Smooth muscle cell of bladder (primary cell): Measurements from ENCODE around the gene SS18L1. TPM values are rescaled to one million over a fixed set of nuclear protein-coding genes. Genes with fewer than 3 reads are reported as not detected.

Source experiments
- total RNA-seq: library from RNA; depleted of rRNA; stranded (reverse); fragments of >200 nt; gene quantifications from 2 replicates; pipeline ENCODE4 v1.2.3, GENCODE V29; 2014

The SS18L1 gene, protein sequence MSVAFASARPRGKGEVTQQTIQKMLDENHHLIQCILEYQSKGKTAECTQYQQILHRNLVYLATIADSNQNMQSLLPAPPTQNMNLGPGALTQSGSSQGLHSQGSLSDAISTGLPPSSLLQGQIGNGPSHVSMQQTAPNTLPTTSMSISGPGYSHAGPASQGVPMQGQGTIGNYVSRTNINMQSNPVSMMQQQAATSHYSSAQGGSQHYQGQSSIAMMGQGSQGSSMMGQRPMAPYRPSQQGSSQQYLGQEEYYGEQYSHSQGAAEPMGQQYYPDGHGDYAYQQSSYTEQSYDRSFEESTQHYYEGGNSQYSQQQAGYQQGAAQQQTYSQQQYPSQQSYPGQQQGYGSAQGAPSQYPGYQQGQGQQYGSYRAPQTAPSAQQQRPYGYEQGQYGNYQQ
- 6.4 and 10.4 TPM in 2 replicates for total RNA-seq

DNA sequence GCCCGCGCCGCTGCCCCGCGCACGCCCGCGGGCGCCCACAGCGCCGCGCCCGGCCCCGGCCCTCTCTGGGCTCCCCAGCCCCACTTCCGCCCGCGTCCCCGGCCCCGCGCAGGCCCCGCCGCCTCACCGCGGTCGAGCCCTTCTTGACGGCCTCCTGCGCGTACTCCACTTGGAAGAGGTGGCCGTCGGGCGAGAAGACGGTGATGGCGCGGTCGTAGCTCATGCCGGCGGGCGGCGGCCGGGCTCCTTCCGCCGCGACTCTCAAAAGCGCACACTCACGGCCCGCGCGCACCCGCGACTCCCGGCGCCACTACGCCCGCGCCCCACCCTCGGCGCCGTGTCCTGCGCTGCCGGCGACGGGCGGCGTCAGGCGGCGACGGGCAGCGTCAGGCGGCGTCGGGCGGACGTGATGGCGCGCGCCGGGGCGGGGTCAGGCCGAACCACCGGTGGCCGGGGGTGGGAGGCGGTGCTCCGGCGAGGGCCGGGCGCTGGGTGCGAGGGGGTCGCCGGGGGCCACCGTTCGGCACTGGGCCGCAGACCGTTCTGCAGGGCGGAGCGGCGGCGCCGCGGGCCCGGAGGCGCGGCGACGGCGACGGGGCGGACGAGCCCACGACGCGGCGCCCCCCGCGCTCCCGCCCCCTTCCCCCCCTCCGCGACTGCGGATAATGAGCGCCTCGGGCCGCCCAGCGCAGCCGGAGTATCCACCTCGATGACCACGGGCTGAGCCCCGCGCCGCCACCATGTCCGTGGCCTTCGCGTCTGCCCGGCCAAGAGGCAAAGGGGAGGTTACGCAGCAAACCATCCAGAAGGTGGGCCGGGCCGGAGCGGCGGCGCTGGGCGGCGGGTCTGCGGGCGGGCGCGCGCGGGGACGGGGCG is at the start of gene SS18L1, which contains the start of gene PSMA7:
Gene SS18L1, plus strand, starts transcription at position 689 of the 876 bp plus-strand sequence. Its CDS starts 52 bp downstream, at position 741.
Gene PSMA7, minus strand, starts transcription at position 314 of the 876 bp plus-strand sequence. Its CDS starts 91 bp downstream, at position 223.

DNA sequence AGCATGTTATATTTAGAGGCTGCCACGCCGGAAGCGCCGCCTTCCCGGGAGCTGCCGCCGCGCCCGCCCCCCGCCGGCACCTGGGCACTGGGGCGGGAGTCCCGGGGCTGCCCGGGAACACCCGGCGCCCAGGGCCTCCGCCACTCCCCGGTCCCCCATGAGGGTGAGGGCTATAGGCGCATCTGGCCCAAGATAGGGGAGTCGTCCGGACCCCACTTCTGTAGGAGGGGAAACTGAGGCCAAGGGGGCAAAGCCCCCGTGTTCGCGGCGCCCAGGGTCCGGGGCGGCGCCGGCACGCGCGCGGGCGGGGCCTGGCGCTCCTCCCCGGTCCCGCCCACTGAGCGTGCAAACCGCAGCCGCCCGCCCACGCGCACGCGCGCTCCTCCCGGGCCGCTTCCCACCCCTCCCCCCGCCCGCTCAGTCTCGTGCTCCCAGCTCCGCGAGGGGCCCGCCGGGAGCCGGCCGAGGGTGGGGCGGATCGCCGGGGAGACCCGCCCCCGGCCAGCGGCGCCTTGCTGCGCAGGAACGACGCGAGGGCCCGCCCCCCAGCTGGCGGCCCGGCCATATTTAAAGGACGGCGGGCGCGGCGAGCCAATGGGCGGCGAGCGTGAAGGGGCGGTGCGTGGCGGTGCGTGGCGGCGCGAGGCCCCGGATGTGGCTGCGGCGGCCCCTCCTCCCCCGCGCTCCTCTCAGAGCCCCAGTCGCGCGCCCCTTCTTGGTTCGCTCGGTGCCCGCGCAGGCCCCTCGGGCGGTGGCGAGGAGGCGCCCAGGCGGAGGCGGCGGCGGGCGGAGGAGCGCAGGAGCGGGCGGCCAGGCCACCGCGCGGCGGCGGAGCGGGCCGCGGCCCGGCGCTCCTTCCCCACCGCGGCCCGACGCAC is 21.6 kb upstream of the SS18L1 start, which contains the start of gene LSM14B:
Gene LSM14B, plus strand, starts transcription at position 700 of the 878 bp plus-strand sequence. CDS start 192 bp downstream, outside the sequence.

DNA sequence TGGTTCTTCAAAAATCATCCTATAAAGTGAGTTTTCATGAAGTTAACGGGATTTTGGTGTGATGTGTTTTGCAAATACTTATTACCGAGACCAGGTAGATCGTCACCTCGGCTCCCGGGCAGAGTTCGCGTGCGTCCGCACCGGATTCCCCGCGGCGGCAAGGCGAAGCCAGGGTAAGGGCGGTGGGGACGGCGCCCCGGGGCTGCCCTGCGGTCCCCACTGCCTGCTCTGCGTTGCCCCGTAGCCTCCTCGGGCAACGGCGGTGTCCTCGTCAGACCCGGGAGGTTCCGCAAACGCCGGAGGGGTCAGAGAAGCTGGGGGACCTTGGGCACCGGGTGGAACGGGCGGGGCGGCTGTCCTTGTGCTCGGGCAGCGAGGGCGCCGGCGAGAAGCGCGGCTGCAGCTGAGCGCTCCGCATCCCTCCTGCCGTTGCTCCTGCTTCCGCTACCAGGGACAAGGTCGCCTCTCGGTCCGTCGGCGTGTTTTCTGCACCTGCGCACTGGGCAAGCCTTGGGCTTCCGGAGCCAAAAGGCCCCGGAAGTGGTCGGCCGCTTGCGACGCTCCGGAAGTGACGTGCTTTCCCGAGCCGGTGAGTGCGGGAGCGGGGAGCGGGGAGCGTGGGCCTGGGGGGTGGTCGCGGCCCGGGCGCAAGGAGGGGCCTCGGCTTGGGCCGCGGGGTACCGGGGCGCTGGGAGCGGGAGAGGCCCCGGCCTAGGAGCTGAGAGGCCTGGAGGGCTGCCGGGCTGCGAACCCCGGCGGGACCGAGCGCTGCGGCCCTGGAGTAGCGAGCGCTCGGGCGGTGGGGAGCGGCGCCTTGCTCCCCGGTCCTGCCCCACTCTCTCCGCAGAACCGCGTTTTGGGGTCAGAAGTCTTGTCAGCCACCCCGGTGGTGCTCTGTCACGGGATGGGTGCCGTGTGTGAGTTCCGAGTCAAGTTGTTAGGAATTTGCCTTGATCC is 39.2 kb downstream of the SS18L1 start, which contains the start of gene MTG2:
Gene MTG2, plus strand, starts transcription at position 560 of the 957 bp plus-strand sequence. CDS start 10,393 bp downstream, outside the sequence.

GRCh38 chr20:62219992-62220665 is 76.6 kb downstream of the SS18L1 start, which contains the start of gene HRH3:
HRH3 (minus strand) TSS chr20:62220278; CDS start chr20:62219970, 308 bp downstream.

Other genes with a start within 250 kb of the SS18L1 start
- gene TAF4, start 77.9 kb upstream of the SS18L1 start, total RNA-seq, result 2.4 and 2.7 TPM in 2 replicates
- 37.3 and 49.8 TPM in 2 replicates for gene LSM14B, start 21.3 kb upstream of the SS18L1 start, total RNA-seq
- gene PSMA7, start 375 bp upstream of the SS18L1 start, total RNA-seq, result 342 and 348 TPM in 2 replicates
- 18.0 and 18.5 TPM in 2 replicates for gene MTG2, start 39.3 kb downstream of the SS18L1 start, total RNA-seq
- gene HRH3, start 76.5 kb downstream of the SS18L1 start, total RNA-seq, result not detected in 2 replicates
- gene OSBPL2, start 94.8 kb downstream of the SS18L1 start, total RNA-seq, result 31.0 and 38.8 TPM in 2 replicates
- 81.5 and 83.8 TPM in 2 replicates for gene ADRM1, start 159.2 kb downstream of the SS18L1 start, total RNA-seq
- gene LAMA5, start 223.5 kb downstream of the SS18L1 start, total RNA-seq, result 18.0 and 24.0 TPM in 2 replicates
- gene RPS21, start 243.3 kb downstream of the SS18L1 start, total RNA-seq, result 1,346 and 1,555 TPM in 2 replicates